Islet precursor cell (in vitro differentiated cells): ENCODE data around the gene CNDP1.
"Not testable (repeated sequence)": the region's sequence is repeated elsewhere in the genome, so short reads cannot be mapped to it uniquely, and the experiment has no call there.

Experiments used
- DNase-seq: peaks from one replicate; pipeline ENCODE4 v3.0.0-alpha.2; 2018

The CNDP1 gene

DNA sequence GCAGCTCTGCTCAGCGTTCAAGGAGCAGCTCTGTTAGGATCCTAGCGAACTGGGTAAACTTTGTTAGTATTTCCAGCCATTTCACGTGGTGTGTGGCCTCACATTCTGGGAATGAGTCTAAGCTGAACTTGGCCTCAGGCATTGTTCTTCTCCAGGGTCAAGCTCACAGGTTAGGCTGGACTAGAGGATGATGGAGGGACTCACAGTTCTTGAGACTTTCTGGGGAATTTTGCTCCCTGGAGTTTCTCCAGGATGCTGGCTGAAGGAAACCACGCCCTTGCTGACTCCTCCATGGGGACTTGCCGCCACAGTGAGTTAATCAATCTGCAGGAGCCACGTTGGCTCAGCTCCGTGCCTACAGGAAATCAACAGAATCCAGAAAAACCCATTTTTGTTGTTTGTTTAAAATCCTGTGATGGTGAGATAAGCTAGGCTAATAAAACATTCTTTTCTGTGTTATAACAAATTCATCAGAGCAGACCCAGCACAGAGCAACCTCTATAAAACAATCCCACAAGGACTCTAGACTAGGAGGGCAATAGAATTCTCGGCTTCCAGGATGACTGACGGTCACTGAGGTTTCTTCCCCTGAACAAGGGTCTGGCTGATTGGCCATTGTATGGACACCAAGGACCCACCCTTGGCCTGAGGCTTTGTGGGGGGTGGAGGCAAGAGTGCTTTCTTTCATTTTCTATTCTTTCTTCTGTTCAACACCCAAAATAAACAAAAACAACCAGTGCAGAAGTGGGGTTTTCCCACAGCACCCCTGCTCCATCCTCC is 12.6 kb downstream of the CNDP1 start:
- peak; percentile 24 for DNase-seq

DNA sequence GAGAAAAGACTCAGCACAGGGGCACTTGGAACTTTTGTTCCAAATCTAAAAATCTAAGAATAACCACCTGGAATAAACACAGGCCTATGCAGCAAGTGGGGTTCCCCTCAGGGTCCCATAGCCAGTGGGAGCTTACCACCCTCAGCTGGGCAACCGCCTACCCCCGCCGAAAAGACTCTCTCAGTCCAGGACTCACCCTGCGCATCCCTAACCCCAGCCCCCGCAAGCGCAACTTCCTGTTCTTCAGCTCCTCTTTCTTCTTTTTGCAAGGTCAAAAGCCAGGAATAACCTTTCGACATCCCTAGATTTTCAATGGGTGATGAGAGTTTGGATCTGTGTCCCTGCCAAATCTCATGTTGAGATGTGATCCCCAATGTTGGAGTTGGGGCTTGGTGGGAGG is 13.6 kb downstream of the CNDP1 start:
- no peak for DNase-seq

DNA sequence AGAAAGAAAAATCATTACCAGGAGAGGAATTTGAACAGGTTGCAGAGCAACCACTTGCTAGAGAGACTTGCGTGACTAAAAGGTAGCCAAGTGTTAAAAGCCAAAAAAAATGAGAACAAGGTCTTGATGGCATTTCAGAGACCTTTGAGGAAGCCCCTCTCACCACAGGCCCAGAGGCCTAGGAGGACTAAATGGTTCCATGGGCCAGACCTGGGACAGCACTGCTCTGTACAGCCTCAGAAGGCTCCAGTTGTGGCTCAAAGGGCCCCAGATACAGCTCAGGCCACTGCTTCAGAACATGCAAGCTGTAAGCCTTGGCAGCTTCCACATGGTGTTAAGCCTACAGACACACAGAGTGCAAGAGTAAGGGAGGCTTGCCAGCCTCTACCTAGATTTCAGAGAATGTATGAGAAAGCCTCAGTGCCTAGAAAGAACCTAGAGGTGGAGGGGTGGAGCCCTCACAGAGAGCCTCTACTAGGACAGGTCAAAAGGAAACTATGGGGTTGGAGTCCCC is 15.3 kb downstream of the CNDP1 start:
- DNase-seq = no peak

DNA sequence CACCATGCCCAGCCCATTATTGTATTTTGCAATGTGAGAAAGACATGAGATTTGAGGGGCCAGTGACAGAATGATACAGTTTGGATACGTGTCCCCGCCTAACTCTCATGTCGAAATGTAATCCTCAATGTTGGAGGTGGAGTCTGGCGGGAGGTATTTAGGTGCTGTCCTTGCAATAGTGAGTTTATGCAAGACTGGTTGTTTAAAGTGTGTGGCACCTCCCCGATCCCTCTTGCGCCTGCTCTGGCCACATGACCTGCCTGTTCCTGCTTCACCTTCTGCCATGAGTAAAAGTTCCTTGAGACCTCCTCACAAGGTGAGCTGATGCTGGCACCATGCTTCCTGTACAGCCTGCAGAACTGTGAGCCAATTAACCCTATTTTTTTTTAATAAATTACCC is 16.6 kb downstream of the CNDP1 start:
- DNase-seq = peak; percentile 17

DNA sequence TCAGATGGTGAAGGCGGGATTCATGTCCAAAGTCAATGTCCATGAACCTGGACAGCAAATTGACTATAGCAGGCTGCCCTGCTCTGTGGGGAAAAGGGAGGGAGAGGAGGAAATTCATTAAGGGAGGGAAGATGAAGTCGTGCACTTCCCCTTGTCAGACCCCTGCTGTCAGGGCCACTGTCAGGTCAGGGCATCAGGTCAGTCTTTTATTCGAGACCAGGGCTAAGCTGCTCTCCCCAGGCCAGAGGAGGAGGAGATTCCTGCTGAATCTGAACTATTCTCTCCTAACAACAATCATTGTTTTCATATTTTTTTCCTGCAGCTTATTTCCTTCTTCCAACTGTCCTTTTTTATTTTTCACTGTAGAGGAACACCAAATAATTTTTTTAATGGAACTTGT is 17.2 kb downstream of the CNDP1 start:
- DNase-seq = peak; percentile 10

DNA sequence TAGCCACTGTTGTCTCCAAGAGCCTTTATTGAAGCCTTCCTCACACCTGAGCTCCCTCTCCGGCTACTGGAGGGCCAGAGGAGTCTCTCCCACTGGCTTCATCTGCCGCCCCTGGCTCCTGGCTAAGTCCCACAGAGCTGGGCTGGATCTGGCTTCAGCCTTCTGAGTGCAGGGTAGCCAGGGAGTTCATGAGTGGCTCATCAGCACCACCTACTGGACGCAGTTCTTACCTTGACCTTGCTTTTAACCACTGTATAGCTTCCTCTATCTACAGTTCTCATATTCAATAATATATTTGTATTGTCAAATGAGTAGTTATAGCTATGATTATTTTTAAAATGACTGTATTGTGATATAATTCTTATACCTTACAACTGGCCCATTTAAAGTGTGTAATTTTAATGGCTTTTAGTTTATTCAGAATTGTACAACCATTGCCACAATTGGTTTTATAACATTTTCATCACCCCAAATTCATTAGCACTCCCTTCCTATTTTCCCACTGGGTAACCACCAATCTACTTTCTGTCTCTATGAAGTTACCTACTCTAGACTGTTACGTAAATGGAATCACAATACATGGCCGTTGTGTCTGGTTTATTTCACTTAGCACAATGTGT is 17.7 kb downstream of the CNDP1 start:
- DNase-seq = peak; percentile 85

DNA sequence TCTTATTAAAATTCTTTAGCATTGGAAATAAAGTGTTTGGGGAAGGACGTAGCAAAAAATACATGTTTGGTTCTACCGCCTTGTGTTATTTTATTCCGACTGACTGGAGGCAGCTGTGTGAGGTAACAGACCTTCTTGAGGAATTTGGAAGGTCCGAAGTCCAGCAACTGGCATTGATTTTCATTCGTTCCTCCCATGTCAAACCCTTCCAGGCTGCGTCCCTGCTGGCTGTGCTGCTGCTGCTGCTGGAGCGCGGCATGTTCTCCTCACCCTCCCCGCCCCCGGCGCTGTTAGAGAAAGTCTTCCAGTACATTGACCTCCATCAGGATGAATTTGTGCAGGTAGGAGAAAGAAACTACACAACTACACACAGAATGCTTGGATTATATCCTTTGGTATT is 21.8 kb downstream of the CNDP1 start:
- no peak for DNase-seq

DNA sequence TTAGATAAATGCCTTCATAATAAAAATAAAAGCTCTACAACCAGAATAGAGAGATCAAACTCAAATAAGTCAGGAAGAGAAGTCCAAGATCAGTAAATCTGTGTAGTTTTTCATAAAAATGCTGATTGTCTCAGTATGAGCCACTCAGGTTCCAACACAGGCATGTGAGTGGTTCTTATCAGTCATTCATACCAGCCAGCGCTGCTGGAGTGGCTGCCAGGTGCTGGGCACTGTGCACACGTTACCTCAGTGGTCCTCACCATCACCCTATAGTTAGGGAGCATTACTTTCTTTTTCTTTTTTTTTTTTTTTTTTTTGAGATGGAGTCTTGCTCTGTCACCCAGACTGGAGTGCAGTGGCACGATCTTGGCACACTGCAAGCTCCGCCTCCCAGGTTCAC is 23.8 kb downstream of the CNDP1 start:
- no peak for DNase-seq

DNA sequence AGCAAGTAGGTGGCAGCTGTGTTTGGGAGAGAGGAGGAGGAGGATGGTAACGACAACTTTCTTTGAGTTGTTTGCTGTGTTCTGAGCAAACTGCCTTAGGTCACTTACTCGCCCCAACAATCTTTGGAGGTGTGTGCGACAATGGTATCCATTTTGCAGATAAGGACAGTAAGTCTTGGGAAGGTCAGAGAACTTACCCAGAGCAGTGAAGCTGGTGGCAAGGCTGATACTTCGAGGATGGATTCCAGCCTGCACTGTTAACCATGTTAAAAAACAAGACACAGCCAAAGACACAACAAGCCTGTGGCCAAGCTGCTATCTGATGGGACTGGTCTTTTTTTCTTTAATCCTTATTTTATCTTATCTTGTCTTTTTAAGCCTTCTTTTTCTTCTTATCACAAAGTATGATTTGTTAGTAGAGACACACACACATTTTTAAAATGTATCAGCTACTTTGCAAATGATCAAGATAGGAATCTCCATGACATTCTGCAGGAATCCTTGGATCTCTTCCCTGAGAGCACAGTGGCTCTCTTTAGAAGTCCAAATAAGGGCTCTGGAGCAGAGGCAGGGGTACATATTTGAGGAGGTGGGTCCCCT is 27.9 kb downstream of the CNDP1 start:
- DNase-seq = no peak

DNA sequence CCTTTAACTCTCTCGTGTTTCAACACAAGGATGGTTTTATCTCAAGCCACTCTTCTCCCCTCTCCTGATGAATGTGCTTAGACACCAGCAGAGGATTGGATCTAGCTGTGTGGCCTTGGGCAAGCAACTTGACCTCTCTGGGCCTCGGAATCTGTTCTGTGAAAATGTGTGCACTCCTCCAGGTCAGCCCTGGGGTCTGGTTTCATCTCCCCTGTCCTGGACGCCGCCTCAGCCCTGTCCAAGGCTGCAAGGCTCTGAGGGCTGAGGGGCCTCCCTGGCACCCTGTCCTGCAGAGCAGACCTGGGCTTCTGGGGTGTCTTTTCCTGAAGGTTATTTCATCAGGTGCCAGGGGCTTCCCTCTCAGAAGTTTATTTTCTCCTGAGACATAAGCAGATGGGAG is 28.5 kb downstream of the CNDP1 start:
- DNase-seq = no peak

DNA sequence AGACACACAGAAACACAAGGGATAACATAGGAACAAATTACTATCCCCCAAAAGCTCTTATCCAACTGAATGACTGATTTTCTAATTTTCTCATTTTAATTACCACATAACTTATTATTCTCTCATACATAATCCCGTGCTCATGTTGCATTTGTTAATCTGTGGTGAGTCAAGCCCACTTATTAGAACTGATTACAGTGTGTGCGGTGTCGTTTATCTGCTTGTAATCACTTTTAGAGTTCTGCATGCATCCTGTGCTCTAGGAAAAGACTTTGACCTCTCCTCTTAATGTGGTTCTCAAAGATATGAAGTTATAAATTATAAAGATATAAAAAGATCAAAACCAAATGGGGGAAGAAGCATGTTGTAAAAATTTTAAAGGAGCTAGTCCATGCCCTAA is 29.7 kb downstream of the CNDP1 start:
- DNase-seq = no peak

DNA sequence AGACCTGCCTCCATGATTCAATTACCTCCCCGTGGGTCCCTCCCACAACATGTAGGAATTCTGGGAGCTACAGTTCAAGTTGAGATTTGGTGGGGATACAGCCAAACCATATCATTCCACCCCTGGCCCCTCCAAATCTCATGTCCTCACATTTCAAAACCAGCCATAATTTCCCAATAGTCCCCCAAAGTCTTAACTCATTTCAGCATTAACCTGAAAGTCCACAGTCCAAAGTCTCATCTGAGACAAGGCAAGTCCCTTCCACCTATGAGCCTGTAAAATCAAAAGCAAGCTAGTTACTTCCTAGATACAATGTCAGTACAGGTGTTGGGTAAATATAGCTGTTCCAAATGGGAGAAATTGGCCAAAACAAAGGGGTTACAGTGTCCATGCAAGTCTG is 30.9 kb downstream of the CNDP1 start:
- DNase-seq = not testable (repeated sequence)

DNA sequence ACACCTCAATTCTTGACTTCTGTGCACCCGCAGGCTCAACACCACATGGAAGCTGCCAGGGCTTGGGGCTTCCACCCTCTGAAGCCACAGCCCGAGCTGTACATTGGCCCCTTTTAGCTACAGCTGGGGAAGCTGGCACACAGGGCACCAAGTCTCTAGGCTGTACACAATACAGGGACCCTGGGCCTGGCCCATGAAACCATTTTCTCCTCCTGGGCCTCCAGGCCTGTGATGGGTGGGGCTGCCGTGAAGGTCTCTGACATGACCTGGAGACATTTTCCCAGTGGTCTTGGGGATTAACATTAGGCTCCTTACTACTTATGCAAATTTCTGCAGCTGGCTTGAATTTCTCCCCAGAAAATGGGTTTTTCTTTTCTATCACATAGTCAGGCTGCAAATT is 31.7 kb downstream of the CNDP1 start:
- DNase-seq = not testable (repeated sequence)

DNA sequence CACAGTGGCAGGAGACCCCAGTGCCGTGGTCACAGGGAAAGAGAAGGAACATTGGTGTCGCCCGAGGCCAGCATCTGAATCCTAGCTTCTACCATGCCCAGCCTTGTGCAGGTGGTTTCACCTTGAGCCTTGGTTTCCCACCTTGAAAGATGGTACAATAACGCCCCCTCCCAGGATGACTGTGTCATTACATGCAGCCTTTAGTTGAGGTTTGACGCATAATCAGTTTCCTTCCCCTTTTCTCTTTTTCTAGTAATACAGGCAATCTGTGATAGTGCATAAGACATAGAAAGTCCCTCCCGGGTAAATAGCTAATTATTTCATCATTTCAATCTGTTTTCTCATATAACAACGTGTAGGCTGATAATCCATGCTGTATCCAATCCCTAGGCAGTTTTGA is 33.5 kb downstream of the CNDP1 start:
- no peak for DNase-seq

DNA sequence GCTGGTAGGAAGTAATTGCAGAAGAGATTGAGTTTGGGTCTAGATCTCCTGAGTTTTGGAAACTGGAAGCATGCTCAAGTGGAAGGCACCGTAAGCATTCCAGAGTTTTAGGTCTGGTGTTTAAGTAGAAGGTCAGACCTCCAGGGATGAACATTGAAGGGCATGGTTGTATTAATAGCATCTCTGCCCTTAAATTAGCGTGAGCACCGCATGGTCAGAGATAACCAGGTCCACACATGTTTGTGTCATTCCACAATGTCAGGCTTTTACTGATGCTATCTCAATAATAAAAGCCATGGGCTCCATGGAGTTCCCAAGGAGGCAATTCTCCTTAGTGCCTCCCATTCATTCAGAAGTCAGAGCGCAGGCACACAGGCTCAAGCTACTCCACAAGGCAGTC is 35.1 kb downstream of the CNDP1 start:
- no peak for DNase-seq

DNA sequence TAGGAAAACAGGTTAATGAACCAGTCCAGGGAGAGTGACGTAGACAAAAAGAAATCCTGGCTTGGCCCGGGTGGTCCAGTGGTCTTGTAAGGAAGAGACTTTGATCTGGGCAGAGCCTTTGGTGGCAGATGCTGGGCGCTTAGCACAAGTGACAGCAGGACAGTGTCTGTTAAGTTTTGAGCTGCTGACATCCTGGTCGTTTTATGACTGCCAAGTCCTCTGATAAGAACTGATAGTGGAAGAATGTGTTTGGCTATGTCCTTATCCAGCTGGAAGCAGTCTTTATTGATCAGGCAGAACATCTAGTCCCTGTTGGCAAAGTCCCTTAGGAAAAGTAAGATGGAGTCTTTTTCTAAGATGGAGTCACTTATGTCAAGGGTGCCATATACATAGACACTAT is 36.0 kb downstream of the CNDP1 start:
- DNase-seq = no peak

DNA sequence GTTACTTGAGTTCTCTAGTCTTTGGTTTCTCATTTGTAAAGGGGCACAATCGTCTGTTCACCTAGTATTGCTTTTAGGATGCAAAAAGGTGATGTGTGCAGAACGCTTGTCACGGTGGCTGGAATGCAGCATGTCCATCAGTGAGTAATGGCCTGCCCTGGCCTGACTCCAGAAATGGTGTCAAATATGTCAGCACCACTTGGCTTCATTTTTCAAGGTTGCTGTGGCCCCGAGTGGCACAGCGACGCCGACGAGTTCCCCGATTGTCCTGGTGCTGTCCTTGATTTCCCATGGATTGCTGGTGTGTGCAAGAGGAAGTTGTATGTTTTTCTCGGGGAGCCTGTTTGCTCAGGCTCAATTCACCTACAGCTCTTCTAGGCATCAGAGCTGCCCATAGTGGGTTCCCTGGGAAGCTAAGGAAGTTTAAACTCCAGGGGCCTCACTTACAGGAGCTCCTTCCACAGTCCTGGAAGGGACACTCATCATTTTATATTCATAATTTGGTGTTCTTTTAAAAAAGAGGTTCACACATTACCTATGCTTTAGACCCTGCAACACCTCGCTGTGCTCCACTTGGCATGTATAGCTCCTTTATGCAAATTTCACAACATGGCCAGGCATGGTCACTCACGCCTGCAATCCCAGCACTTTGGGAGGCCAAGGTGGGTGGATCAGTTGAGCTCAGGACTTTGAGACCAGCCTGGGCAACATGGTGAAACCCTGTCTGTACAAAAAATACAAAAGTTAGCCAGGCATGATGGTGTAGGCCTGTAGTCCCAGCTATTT is 37.8 kb downstream of the CNDP1 start:
- DNase-seq = no peak

DNA sequence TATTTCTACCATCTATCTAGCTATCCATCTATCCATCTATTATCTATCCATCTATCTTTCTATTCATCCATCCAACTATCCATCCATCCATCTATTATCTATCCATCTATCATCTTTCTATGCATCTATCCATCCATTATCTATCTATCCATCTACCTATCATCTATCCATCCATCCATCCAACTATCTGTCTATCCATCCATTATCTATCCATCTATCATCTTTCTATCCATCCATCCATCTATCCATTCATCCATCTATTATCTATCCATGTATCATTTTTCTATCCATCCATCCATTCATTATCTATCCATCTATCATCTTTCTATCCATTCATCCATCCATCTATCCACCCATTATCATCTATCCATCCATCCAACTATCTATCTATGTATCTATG is 38.8 kb downstream of the CNDP1 start:
- DNase-seq = no peak

DNA sequence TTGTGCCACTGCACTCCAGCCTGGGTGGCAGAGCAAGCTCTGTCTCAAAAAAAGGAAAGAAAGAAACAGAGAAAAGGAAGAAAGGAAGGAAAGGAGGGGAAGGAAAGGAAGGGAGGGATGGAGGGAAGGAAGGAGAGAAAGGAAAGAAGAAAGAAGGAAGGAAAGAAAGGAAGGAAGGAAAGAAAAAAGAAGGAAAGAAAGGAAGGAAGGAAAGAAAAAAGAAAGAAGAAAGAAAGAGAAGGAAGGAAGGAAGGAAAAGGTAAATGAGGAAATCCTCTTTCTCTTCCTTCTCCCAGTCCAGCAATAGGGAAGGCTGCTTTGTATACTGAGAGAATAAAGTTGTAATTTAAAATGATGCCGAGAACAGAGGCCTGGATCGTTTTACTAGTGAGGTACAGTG is 40.6 kb downstream of the CNDP1 start:
- DNase-seq = no peak

DNA sequence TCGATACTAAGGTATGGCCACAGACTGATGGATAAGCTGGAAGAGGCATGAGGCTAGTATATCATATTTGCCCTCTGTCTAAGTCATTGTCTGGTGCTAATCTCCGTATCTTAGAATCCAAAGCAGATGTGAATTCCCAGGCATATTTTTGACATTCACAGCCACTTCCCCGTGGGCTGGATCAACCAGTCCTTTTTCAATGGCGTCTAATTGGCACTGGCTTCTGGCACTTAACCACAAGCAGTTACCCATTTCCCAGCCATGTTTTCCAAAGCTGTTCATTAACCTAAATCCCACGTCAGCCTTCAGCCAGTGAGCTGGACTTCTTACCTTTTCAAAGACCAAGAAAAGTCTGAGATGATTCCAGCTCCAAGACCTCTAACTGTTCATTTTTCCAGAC is 42.7 kb downstream of the CNDP1 start:
- DNase-seq = no peak

DNA sequence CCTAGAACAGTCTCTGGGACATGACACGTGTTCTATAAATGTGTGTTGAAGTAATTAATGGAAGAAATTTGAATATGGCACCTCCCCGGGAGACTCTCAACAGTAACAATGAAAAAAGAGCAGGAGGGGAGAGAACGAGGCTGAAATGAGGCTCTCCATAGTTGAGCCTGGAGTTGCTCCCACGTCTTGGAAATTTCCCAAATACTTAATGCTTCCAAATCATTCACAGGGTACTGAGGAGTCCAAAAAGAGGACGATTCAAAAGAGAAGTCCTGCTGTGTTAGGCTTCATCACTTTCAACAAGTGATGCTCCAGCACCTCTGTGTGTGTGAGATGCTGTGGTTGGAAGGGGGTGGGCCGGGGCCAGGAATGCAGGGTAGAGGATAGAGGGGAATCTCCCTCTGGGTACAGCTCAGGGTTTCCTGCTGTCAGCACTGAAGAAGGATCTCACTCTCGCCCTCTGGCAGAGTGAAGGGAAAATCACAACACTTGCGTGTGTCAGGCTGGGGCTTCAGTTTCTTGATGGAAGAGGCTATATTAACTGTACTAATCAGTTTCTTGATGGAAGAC is 45.3 kb downstream of the CNDP1 start:
- peak; percentile 62 for DNase-seq

DNA sequence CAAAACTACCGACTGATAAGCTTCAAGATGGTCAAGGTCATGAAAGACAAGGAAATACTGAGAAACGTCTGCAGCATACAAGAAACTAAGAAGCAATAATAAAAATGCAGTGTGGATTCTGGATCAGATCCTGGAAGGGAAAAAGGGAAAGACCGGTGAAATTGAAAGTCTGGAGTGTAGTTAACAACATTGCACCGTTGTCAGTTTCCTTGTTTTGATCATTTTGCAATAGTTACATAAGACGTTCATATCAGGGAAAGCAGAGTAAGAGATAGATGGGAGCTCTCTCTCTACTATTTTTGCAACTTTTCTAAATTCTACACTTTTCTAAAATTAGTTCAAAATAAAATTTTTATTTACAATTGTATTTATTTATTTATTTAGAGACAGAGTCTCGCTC is 48.3 kb downstream of the CNDP1 start:
- no peak for DNase-seq

DNA sequence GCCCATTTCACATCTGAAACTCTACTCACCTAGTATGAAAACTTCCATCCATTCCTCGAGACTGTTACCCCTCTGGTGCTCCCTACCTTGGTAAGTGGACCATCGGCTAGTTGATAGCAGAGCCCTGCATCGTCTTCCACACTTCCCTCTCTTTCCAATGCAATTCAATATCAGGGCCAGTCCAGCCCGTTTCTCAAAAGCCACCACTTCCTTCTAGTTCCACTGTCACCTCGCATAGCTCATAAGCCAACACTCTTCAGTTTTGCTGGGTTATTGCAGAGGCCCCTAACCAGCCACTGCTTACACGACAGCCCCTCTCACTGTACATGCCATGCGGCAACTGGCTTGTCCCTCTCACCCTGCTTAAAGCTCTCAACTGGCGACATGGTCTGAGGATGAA is 53.1 kb downstream of the CNDP1 start:
- no peak for DNase-seq
